HG03280 (cell line): ENCODE data around the gene MYB.
"Not testable (repeated sequence)": the region's sequence is repeated elsewhere in the genome, so short reads cannot be mapped to it uniquely, and the experiment has no call there.

ENCODE experiments used
- ATAC-seq: cut with Tn5 transposase; IDR thresholded peaks from one replicate; pipeline ENCODE4 v1.9.1; 2021; ENCODE audit warnings: mild to moderate bottlenecking, moderate library complexity; ENCODE audit not compliant: unreplicated experiment

MYB gene

GRCh38 chr6:135162678-135163439 lies 18.2 kb upstream of the MYB start:
- ATAC-seq, result peak; percentile 38

DNA sequence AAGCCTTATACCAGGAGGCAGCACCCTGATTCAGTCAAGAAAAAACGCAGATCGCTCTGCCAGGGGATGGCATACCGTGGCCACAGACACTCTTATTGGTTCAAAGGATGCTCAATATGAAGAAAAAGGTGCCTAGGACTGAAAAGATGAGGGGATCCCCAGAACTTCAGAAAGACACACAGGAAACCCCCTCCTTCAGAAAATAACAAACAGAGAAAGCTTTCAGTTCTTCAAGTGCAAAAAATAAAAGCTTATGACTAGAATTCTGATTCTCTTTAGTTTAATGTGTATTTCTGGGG lies 17.7 kb upstream of the MYB start:
- ATAC-seq, result peak; percentile 75

- not testable (repeated sequence) for ATAC-seq
These were observed 16.7 kb upstream of the MYB start for GRCh38 chr6:135164387-135164786.

- no peak for ATAC-seq
These were observed 16.1 kb upstream of the MYB start for GRCh38 chr6:135165031-135165430.

DNA sequence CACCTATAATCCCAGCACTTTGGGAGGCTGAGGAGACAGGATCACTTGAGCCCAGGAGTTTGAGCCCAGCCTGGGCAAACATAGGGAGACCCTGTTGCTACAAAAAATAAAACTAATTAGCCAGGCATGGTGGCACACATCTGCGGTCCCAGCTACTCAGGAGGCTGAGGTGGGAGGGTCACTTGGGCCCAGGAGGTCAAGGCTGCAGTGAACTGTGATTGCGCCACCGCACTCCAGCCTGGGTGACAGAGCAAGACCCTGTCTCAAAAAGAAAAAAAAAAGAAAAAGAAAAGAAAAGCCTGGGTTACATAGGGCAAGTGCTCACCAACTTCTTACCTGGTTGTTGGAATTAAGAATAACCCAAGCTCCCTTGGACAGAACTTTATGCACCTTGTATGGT lies 14.6 kb upstream of the MYB start:
- no peak for ATAC-seq

DNA sequence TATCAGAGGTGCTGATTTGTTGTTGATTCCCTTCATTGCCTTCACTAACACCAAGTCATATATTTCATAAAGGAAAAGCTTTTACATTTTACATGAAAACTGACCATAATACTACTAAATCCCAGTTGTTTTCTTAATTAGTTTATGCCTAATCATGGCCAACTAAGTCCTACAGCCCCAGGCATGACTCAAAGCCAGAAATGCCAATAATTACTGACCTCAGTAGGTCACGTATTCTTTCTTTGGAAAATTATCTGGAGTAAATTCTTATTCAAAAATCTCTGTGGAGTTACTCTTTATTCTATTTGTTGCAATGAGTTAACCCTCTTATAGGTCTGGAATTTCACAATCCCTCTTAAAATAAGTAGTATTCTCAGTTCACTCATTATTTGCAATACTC lies 13.5 kb upstream of the MYB start:
- no peak for ATAC-seq

DNA sequence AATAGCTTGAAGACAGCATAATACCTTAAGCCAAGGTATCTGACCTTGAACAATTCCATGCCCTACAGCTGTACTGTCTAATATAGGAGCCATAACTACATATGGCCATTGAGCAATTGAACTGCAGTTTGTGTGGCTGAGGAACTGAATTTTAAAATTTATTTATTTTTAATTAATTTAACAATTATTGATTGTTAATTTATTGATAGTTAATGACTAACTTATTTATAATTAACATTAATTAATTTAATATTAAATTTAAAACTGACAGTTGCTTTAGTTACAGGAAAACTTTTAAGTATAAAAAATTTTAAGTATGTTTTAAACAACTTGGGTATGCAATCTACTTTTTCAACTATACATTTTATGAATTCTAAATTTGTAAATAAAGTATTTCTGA lies 12.3 kb upstream of the MYB start:
- no peak for ATAC-seq

GRCh38 chr6:135170238-135170637 lies 10.9 kb upstream of the MYB start:
- ATAC-seq, result no peak

DNA sequence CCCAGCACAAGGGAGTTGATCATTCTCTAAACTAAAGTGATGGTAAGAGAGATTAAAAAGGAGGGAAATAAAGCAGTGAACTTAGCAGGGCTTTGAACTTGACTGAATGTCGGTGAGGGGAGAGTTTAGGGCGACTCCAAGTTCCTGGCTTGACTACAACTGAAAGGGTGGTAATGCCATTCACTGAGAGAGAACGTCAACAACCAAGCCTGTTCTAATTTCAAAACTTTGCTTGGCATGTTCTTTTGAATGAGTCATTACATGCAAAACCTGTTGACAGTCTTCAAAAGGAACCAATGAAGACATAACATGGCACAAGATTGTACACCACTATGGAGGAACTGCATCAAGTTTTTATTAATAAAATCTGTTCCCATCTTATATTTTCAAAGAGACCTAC lies 10.3 kb upstream of the MYB start:
- no peak for ATAC-seq

GRCh38 chr6:135173242-135173988 lies 7.7 kb upstream of the MYB start:
- no peak for ATAC-seq

DNA sequence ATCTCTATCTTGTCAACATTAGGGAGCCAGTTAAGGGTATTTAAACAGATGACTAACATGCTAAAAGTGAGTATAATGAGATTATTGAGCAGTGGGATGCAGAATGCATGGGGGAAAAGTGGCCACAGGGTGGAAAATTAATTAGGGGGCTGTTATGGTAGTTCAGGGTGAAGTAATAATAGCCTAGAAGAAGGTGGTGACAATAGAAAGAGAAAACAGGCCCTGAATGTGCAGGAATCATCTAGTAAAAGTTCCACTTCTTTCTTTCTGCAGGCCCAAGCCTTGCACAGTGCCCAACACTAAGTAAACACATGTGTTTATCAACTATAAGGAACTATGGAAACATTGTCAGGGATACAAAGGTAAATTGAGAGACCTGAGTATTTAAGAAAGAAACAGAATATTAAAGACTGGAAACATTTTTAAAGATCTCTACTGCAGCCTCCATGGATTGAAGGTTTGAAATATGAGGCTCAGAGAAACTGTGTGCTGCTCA lies 7.1 kb upstream of the MYB start:
- no peak for ATAC-seq

- ATAC-seq, result no peak
These were observed 5.0 kb upstream of the MYB start for GRCh38 chr6:135176058-135176457.

DNA sequence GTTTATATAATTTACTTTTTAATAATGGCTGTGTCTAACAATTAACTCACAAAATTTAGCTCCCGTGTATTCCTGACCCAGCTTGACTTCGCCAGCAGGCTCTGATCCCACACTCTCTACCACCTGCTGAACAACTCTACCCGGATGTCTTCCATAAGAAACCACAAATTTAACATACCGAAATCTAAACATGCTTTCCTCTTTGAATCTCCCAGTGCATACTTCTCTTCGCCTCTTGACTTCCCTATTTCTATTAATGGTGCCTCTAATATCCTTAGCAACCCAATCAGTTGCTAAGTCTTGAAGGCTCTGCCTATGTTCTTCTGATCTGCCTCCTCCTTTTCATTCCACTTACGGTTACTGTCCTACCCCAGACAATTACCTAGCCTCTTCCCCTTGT lies 4.6 kb upstream of the MYB start:
- no peak for ATAC-seq

GRCh38 chr6:135179372-135179771 lies 1.7 kb upstream of the MYB start:
- no peak for ATAC-seq

GRCh38 chr6:135179920-135180541 lies 1.1 kb upstream of the MYB start:
- ATAC-seq, result no peak

GRCh38 chr6:135181333-135182070 lies 394 bp downstream of the MYB start:
- peak; percentile 3 for ATAC-seq

DNA sequence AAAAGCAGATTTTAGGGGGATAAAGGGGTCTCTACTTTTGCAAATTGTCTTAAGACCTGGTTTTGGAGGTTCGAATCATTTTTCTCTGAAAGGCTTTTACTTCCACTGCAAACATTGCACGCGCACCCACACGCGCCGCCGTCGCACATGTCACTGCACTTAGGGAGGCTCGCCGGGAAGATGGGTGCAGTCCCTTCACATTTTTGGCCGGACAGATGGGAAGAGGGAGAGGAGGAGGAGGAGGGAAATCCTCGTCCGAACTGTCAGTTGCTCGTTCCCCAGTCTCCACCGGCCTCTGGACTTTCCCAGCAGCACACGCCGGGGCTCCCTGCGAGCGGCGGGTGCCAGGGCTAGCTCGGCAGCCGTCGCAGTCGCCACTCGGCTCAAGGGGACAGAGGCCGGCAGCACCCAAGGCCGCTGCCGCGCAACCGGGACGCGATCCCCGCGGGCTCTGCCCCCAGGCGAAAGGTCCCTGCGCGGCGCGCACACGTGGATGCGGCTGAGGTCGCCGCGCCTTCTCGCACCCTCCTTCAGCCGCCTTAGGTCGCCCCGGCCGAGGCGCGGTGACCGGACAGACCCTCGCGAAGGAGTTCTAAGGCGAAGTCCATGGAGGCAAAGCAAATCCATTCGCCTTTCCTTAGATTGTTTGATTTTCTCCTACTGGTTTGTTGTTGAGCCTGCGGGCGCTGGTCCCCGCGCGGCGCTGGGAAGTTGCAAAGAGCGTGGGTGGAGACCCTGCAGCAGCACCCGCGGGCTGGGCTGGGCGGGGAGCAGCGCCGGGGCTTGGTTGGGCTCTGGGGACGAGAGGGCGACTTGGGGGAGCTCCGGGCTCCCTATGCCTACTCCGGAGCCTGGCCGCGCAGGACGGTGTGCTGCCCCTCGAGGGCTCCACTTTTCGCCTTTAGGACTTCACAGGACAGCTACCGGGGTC lies 1.2 kb downstream of the MYB start:
- ATAC-seq, result peak; percentile 9

DNA sequence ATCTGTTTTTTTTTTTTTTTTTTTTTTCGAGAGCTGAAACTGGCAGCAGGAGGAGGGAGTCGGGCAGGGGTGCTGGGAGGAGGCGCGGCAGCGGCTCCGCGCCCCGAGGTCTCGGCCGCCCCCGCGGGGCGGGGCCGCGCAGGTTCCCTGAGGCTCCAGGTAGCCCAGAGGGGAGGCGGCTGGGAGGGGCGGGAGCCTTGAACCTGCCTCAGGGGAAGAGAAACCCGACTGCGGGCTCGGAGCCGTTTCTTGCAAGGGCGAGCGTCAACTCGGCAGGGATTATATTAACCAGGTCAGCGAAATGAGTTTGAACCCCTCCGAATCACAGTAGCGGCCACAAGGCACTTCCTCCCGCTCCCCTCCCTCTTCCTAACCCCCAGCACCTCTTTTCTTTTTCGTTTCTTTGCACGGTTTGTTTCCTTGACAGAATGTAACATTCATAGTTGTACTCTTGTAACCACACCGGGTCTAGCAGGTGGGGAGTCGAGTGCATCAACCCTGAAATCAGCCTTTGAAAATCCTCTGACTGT lies 2.0 kb downstream of the MYB start:
- ATAC-seq, result peak; percentile 46

GRCh38 chr6:135183532-135184440 lies 2.7 kb downstream of the MYB start:
- peak; percentile 38 for ATAC-seq
